Cardiac ventricle fibroblast (primary cell): Measurements from ENCODE around the gene LARP1. TPM values are rescaled to one million over a fixed set of nuclear protein-coding genes. Genes with fewer than 3 reads are reported as not detected.

Source experiments
- total RNA-seq: library from RNA; depleted of rRNA; stranded (reverse); fragments of >200 nt; gene quantifications from 2 replicates; pipeline ENCODE4 v1.2.3, GENCODE V29; 2015

Gene LARP1
- 92.9 and 96.1 TPM in 2 replicates for total RNA-seq

GRCh38 chr5:154755361-154756008 is at the start of gene LARP1:
Gene LARP1 (plus strand): TSS chr5:154755377. CDS start chr5:154755758, 381 bp downstream.

GRCh38 chr5:154850255-154851062 is 95.3 kb downstream of the LARP1 start, which contains the start of gene FAXDC2:
Gene FAXDC2 (minus strand): TSS chr5:154850603. CDS start chr5:154838178, 12,425 bp downstream.

GRCh38 chr5:154858297-154858971 is 103.3 kb downstream of the LARP1 start, which contains the start of gene CNOT8:
Gene CNOT8 (plus strand): TSS chr5:154858627. CDS start chr5:154863279, 4,652 bp downstream.

Other genes starting within 250 kb of the LARP1 start
- 17.4 and 20.8 TPM in 2 replicates for gene FAXDC2, start 95.2 kb downstream of the LARP1 start, total RNA-seq
- 31.6 and 48.1 TPM in 2 replicates for gene CNOT8, start 103.2 kb downstream of the LARP1 start, total RNA-seq
- gene GEMIN5, start 182.8 kb downstream of the LARP1 start, total RNA-seq, result 12.2 and 20.9 TPM in 2 replicates
- 26.7 and 35.9 TPM in 2 replicates for gene MRPL22, start 185.7 kb downstream of the LARP1 start, total RNA-seq